HEK293T (cell line): ENCODE data around the gene DNASE1.

ENCODE experiments used
- CTCF ChIA-PET: fragments of 350-600 bp; formaldehyde crosslinking; extraction: SDS; loops from one replicate; lab custom pipeline; 2021; ENCODE audit warnings: antibody characterized with exemption, inconsistent platforms; lab: Yijun Ruan, JAX
- POLR2A ChIA-PET: fragments of 350-600 bp; formaldehyde crosslinking; extraction: SDS; loops from one replicate; lab custom pipeline; 2020; ENCODE audit warnings: antibody characterized with exemption, inconsistent platforms; lab: Yijun Ruan, JAX
- DNase-seq: peaks from one replicate; pipeline ENCODE4 v3.0.0; 2012; ENCODE audit warnings: mixed read lengths; ENCODE audit errors: extremely low spot score
- ARNT ChIP-seq: fragments of 450-650 bp; IDR thresholded peaks from 2 replicates; pipeline ENCODE4 v1.6.1; 2017; ENCODE audit warnings: mild to moderate bottlenecking
- BHLHE40 ChIP-seq: fragments of 450-650 bp; IDR thresholded peaks from 2 replicates; pipeline ENCODE4 v1.6.1; 2016; ENCODE audit warnings: mild to moderate bottlenecking, moderate library complexity, borderline replicate concordance
- CTBP1 ChIP-seq: fragments of 450-650 bp; IDR thresholded peaks from 2 replicates; pipeline ENCODE4 v1.6.1; 2016; ENCODE audit warnings: borderline replicate concordance
- ELF4 ChIP-seq: fragments of 450-650 bp; IDR thresholded peaks from 2 replicates; pipeline ENCODE4 v1.6.1; 2017; ENCODE audit warnings: antibody characterized with exemption
- FOXA1 ChIP-seq: fragments of 450-650 bp; IDR thresholded peaks from 2 replicates; pipeline ENCODE4 v1.6.1; 2016; ENCODE audit warnings: mild to moderate bottlenecking
- FOXK2 ChIP-seq: fragments of 450-650 bp; IDR thresholded peaks from 2 replicates; pipeline ENCODE4 v1.6.1; 2016; ENCODE audit warnings: mild to moderate bottlenecking
- FOXM1 ChIP-seq: fragments of 450-650 bp; IDR thresholded peaks from 2 replicates; pipeline ENCODE4 v1.6.1; 2017; ENCODE audit warnings: mild to moderate bottlenecking, borderline replicate concordance
- HDGF ChIP-seq: fragments of 450-650 bp; IDR thresholded peaks from 2 replicates; pipeline ENCODE4 v1.6.1; 2017; ENCODE audit warnings: antibody characterized with exemption, borderline replicate concordance
- L3MBTL2 ChIP-seq: fragments of 450-650 bp; conservative IDR thresholded peaks from 2 replicates; pipeline ENCODE4 v1.6.1; 2016; ENCODE audit warnings: mild to moderate bottlenecking
- LEF1 ChIP-seq: fragments of 450-650 bp; IDR thresholded peaks from 2 replicates; pipeline ENCODE4 v1.6.1; 2017; ENCODE audit warnings: mild to moderate bottlenecking, borderline replicate concordance
- NFRKB ChIP-seq: fragments of 450-650 bp; IDR thresholded peaks from 2 replicates; pipeline ENCODE4 v1.6.1; 2016; ENCODE audit warnings: mild to moderate bottlenecking, moderate library complexity
- PKNOX1 ChIP-seq: fragments of 450-650 bp; IDR thresholded peaks from 2 replicates; pipeline ENCODE4 v1.6.1; 2016
- SP1 ChIP-seq: fragments of 450-650 bp; IDR thresholded peaks from 2 replicates; pipeline ENCODE4 v1.6.1; 2017
- SUZ12 ChIP-seq: fragments of 450-650 bp; IDR thresholded peaks from 2 replicates; pipeline ENCODE4 v1.6.1; 2016; ENCODE audit warnings: mild to moderate bottlenecking
- TARDBP ChIP-seq: fragments of 450-650 bp; IDR thresholded peaks from 2 replicates; pipeline ENCODE4 v1.6.1; 2016
- ZNF384 ChIP-seq: fragments of 450-650 bp; IDR thresholded peaks from 2 replicates; pipeline ENCODE4 v1.6.1; 2016

Gene DNASE1

GRCh38 chr16:3670711-3671110, 16.2 kb downstream of the DNASE1 start:
- TF ChIP-seq ARNT (no peak), SUZ12 (no peak), BHLHE40 (no peak), HDGF (no peak), L3MBTL2 (no peak), LEF1 (no peak), NFRKB (no peak), FOXM1 (no peak), TARDBP (no peak), PKNOX1 (no peak)
- ChIA-PET POLR2A (no interaction called here), CTCF (no interaction called here)
- DNase-seq, result no peak

- CTCF ChIA-PET, result no interaction called here
- TF ChIP-seq NFRKB, result no peak
- no peak for TF ChIP-seq SP1
- no peak for TF ChIP-seq SUZ12
- no peak for TF ChIP-seq FOXA1
- no peak for TF ChIP-seq ELF4
- TF ChIP-seq HDGF, result no peak
- no peak for TF ChIP-seq TARDBP
- no peak for TF ChIP-seq ARNT
- TF ChIP-seq FOXK2, result no peak
- TF ChIP-seq FOXM1, result no peak
- TF ChIP-seq BHLHE40, result no peak
- TF ChIP-seq PKNOX1, result no peak
- no peak for TF ChIP-seq L3MBTL2
- TF ChIP-seq CTBP1, result no peak
- TF ChIP-seq LEF1, result no peak
- TF ChIP-seq ZNF384, result no peak
- POLR2A ChIA-PET, result no interaction called here
- DNase-seq, result no peak
Observed at GRCh38 chr16:3671424-3671823, 16.9 kb downstream of the DNASE1 start.

GRCh38 chr16:3672571-3673041, 18.1 kb downstream of the DNASE1 start:
- ChIA-PET POLR2A (no interaction called here), CTCF (no interaction called here)
- TF ChIP-seq ARNT, result no peak
- DNase-seq, result no peak

- ChIA-PET CTCF (no interaction called here), POLR2A (no interaction called here)
- TF ChIP-seq FOXA1 (no peak), FOXM1 (no peak), ARNT (no peak), L3MBTL2 (no peak), SP1 (no peak), NFRKB (no peak), ELF4 (no peak), SUZ12 (no peak), LEF1 (no peak), CTBP1 (no peak), PKNOX1 (no peak), ZNF384 (no peak), HDGF (no peak), TARDBP (no peak), FOXK2 (no peak), BHLHE40 (no peak)
- DNase-seq, result no peak
Observed at GRCh38 chr16:3673201-3673600, 18.7 kb downstream of the DNASE1 start.

- CTCF ChIA-PET, result no interaction called here
- POLR2A ChIA-PET, result no interaction called here
- no peak for DNase-seq
- no peak for TF ChIP-seq HDGF
Observed at GRCh38 chr16:3673676-3674377, 19.3 kb downstream of the DNASE1 start.

GRCh38 chr16:3674513-3675295, 20.2 kb downstream of the DNASE1 start:
- POLR2A ChIA-PET, result no interaction called here
- TF ChIP-seq NFRKB (no peak), ELF4 (no peak), FOXM1 (no peak), ZNF384 (no peak)
- CTCF ChIA-PET, result no interaction called here
- no peak for DNase-seq
